ENCODE results near the gene TMUB1. TPM values are rescaled to one million over a fixed set of nuclear protein-coding genes. Genes with fewer than 3 reads are reported as not detected.

Gene TMUB1, protein sequence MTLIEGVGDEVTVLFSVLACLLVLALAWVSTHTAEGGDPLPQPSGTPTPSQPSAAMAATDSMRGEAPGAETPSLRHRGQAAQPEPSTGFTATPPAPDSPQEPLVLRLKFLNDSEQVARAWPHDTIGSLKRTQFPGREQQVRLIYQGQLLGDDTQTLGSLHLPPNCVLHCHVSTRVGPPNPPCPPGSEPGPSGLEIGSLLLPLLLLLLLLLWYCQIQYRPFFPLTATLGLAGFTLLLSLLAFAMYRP
- total RNA-seq, result 10 to 100 TPM; 63.6 to 71.8 TPM

DNA sequence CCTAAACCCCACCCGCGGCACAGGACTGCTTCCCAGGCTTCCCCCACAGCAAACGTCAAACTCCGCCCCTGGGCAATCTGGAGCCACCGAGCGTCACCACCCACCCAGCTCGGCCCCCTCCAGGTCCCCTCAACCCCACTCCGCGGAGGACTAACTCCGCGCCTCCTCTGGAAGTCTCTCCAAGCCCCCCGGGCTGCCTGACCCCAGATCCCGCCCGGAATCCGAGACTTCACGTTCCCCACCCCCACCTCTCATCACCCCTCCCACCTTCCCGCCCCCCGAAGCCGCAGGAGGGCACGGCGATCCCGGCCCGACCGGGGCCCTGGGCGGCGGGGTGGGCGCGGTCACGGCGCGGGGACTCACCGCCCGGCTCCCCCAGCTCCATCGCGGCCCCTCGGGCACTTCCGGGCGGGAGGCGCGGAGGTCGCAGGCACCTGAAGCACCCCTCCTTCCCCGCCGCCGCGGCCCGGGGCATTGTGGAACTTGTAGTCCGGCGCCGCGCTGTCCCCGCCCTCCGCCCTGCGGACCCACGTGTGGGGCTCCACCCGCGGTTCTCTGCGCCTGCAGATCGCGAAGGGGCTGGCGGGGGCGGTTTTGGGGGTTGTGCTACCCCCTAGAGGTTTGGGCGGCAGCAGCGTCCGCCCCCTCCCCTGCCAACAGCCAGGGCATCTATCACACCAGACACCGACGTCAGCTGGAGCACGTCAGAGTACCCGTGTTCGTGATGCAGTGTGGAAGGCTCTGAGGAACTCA, at the start of gene TMUB1:
TSS of gene TMUB1 (minus strand) at position 423 of the 753 bp plus-strand sequence. CDS start 930 bp downstream, outside the sequence.

DNA sequence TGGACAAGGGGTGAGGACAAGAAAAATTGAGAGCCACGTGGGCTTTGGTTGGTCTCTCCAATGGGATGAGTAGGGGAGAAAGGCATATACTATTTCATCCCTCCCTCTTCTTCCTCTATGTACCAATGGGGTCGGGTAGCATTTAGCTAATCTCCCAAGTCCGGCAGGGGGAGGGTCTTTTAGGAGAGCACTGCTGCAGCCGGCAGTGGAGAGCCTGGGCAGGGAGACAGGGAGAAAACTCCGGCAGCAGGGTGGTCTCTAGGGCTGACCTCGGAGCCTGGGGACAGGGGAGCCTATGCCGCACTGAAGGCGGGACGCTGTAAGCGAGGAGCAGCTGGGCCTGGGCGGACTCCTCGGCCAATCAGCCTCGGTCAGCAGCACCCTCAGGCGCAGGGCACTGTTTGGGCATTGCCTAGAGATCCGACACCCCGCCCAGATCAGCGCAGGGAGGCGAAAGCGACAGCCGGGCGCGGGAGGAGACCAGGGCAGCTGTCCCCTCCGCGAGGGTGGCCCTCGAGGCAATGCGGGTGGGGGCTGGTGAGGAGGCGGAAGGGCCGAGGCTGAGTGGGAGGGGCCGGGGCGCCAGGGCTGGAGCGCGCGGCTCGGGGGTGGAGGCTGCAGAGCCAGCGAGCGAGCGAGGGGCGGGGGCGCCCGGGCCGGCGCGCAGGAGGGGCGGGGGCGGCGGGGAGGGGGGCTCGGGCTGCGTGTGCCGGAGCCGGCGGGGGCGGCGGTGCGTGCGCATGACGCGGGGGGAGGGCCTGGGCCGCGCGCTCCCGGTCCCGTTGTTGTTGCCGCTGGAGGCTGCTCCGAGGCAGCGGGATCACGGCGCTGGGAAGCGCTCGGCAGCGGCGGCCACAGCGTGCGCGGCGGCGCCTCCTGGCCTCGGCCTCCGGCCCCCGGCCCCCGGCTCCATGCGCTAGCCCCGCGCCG, 2.7 kb upstream of the TMUB1 start, which contains the start of gene AGAP3:
TSS of gene AGAP3 (plus strand) at position 785 of the 930 bp plus-strand sequence. CDS start 267 bp downstream, outside the sequence.

DNA sequence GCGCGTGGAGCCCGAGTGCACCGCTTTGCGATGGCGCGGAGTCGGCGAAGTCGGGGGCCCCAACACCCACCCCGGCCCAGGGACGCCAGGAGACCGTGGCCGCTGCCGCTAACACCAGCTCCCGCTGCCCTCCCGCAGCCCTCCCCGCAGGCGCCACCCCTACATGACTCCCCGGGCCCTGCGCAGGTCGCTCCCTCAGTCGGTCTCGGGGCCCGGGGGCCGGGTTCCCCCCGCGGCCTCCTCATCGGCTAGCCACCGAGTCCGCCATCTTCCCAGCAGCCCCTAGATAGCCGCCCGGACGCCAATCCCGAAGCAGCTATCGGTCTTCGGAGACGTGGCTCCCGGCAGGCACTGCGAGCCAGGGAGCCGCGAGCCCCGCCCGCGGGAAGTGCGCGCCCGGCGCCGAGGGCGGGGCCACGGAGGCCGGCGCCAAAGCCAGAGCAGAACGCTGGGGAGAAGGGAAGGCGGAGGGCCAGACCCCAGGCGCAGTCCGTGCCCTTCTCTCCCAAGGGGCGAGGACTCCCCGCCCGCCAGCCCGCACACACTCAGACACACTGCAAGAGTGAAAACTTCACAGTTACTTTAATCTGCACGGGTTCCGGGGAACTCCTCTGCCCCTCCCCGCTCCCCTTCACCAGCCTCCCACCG, 2.6 kb downstream of the TMUB1 start, which contains the start of gene FASTK:
TSS of gene FASTK (minus strand) at position 288 of the 648 bp plus-strand sequence. CDS start at position 245, 43 bp downstream.

DNA sequence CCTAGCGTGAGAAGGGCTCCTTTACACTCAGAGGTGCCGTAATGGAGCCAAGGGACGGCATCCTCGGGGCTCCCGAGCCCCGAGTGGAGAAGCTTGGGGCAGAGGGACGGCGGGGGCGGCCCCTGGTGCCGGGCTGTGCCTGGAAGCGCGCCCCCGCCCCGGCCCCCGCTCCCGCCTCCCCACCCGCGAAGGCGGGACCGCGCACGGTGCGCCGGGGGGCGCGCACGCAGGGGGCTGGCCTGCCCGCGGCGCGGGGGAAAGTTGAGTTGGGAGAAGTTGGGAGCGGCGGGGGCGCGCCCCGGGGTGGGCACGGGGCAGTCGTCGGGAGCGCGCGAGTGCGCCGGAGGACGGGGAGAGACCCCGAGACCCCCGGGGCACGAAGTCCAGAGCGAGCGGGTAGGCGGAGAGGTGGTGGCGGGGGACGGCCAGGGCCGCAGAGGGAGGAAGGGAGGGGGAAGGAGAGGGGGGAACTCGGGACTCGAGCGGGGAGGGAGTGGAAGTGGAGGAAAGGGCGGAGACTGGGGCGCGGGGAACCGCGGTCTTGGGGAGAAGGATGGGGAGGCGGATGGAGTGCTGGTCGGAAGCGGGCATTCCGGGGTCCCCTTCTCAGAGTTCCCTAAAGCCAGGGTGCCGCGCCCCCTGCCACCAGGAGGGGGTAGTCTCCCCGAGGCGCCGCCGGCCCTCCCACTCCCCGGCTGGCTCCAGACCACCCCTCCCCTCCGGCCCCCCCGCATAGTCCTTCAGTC, 23.8 kb downstream of the TMUB1 start, which contains the start of gene SLC4A2:
TSS of gene SLC4A2 (plus strand) at position 223 of the 746 bp plus-strand sequence. CDS start 2,399 bp downstream, outside the sequence.

DNA sequence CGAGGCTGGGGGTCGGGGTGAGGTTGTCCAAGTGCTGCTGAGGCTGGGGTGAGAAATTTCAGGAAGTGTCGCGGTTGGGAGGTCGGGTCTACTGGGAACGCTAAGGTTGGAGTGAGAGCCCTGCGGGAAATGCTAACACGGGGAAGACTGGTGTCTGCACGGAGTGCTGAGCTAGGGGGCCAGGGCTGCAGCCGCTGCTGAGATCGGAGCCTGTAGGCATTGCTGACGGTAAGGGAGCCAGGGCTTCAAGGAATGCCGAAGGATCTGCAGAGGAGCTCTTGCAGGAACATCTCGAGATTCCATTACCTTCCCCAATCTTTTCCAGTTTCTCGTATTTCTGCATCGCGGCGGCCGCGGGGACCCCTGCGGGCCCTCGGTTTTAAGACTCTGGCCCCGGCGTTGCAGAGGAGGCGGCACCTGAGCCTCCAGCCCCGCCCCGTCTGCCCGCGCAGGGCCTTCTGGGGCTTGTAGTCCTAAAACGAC, 25.7 kb downstream of the TMUB1 start, which contains the start of gene CDK5:
TSS of gene CDK5 (minus strand) at position 392 of the 483 bp plus-strand sequence. CDS start at position 343, 49 bp downstream.

DNA sequence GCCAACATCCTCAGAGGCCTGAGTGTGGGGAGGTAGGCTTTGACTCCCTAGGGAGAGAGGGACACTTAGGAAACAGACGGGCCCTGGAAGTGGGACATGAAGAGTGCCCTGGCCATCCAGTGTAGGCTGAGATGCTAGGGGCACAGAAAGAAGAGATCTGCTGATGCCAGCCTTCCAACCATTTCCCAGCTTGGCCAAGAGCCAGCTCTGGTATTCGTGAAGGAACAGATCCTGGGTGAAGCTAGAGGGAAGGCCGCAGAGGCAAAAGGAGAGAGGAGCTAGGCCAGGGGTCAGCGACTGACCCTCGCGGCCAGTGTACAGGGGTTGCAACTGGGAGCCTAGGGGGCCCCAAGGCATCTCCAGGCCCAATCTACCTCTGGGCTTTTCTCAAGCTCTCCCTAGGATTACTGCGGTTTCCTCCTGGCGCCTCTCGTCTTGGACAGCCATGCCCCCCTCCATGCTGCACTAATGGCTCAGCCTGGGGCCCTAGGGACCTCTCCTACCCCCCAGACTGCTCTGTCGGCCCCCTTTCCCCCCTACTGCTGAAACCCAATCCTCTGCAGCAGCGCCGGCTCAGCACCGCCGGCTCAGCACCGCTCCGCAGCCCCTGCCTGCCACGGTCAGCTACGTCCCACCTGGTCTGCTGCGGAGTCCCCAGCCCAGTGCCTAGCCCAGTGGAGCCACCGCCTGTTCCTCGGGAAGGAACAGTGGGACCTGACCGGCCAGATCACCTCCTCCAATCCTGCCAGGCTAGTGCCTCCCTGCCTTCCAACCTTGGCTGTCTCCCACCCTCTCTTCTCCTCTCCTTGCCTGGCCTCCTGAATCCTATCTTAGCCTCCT, 35.1 kb downstream of the TMUB1 start, which contains the start of gene ASIC3:
TSS of gene ASIC3 (plus strand) at position 556 of the 840 bp plus-strand sequence. CDS start 355 bp downstream, outside the sequence.

Other genes with a start within 250 kb of the TMUB1 start
- gene AOC1, start 231.0 kb downstream of the TMUB1 start, total RNA-seq, result not detected
- gene KCNH2, start 105.2 kb downstream of the TMUB1 start, total RNA-seq, result under 1 TPM; 0.73 to 0.75 TPM
- 10 to 100 TPM; 31.9 to 38.1 TPM for gene NOS3, start 92.5 kb downstream of the TMUB1 start, total RNA-seq
- 10 to 100 TPM; 14.4 to 15.7 TPM for gene ATG9B, start 59.0 kb downstream of the TMUB1 start, total RNA-seq
- gene ABCB8, start 55.0 kb downstream of the TMUB1 start, total RNA-seq, result 10 to 100 TPM; 56.1 to 57.4 TPM
- 1 to 10 TPM; 3.7 to 5.3 TPM for gene ASIC3, start 35.0 kb downstream of the TMUB1 start, total RNA-seq
- gene CDK5, start 25.6 kb downstream of the TMUB1 start, total RNA-seq, result 10 to 100 TPM; 17.5 to 19.8 TPM
- gene SLC4A2, start 23.9 kb downstream of the TMUB1 start, total RNA-seq, result 100 to 1,000 TPM; 103 to 106 TPM
- 10 to 100 TPM; 73.5 to 81.0 TPM for gene FASTK, start 2.7 kb downstream of the TMUB1 start, total RNA-seq
- gene AGAP3, start 3.0 kb upstream of the TMUB1 start, total RNA-seq, result 10 to 100 TPM; 23.4 to 23.9 TPM
- gene GBX1, start 84.2 kb upstream of the TMUB1 start, total RNA-seq, result not detected
- gene ASB10, start 103.8 kb upstream of the TMUB1 start, total RNA-seq, result not detected
- under 1 TPM in 1 of 2 experiments, not detected in 1; 0.88 TPM for gene H2BK1, start 127.0 kb upstream of the TMUB1 start, total RNA-seq
- 10 to 100 TPM; 25.1 TPM for gene ABCF2, start 143.7 kb upstream of the TMUB1 start, total RNA-seq
- 10 to 100 TPM; 41.0 to 43.6 TPM for gene CHPF2, start 149.0 kb upstream of the TMUB1 start, total RNA-seq
- 1 to 10 TPM; 2.3 to 2.4 TPM for gene SMARCD3, start 165.2 kb upstream of the TMUB1 start, total RNA-seq

Data from activated naive CD4-positive, alpha-beta T cell treated with anti-CD3 and anti-CD28 coated beads, Interleukin-2, amount 10 ng/mL, durations not matched to agents 5 hours and 36 hours (primary cell).